Adrenal gland (tissue), 12 donors: ENCODE data around the gene ARHGEF4. TPM values are rescaled to one million over a fixed set of nuclear protein-coding genes. Genes with fewer than 3 reads are reported as not detected.

ENCODE experiments used
- DNase-seq, 7 donors: peaks; one replicate each; pipeline ENCODE4 v3.0.0-alpha.2; 2019 to 2020
- H3K27ac ChIP-seq, 5 donors: fragments of 200-600 bp; sonication (generic) in 4 of 5; 1 replicate in 3 of 5; 2 replicates in 2 of 5; pipeline versions ENCODE4 v1.5.1 to v1.8.0; 2016 to 2020; ENCODE audit warnings: mild to moderate bottlenecking in 1 of 5
- H3K27me3 ChIP-seq: fragments of 200-600 bp; 2 replicates; pipeline ENCODE4 v1.8.0; 2021
- H3K36me3 ChIP-seq, 2 donors: fragments of 200-600 bp; replicated peaks in 1 of 2; 1 replicate in 1 of 2; 2 replicates in 1 of 2; pipeline versions ENCODE4 v1.5.1 to v1.8.0; 2018 to 2022
- H3K4me1 ChIP-seq, 2 donors: fragments of 200-600 bp; replicated peaks in 1 of 2; 1 replicate in 1 of 2; 2 replicates in 1 of 2; pipeline versions ENCODE4 v1.5.1 to v1.8.0; 2018 to 2021
- H3K4me3 ChIP-seq, 4 donors: fragments of 200-600 bp; sonication (generic) in 3 of 4; one replicate each; pipeline ENCODE4 v1.5.1; 2016 to 2018
- H3K9me3 ChIP-seq, 3 donors: fragments of 200-600 bp; sonication (generic) in 1 of 3; replicated peaks in 1 of 3; 1 replicate in 2 of 3; 2 replicates in 1 of 3; pipeline versions ENCODE4 v1.5.1 to v1.8.0; 2016 to 2021
- POLR2A ChIP-seq, 2 donors: fragments of 450-650 bp; IDR thresholded peaks; one replicate each; pipeline ENCODE4 v1.6.1; 2017; ENCODE audit warnings: antibody characterized with exemption in 2 of 2, mild to moderate bottlenecking in 2 of 2, moderate library complexity in 1 of 2
- WGBS, 4 donors: extraction: QIAGEN DNeasy Blood & Tissue Kit in 2 of 4; methylation state at CpG; one replicate each; pipeline versions ENCODE4 v1.1.5 to v1.1.7; 2013 to 2017; 5-methylcytosine and 5-hydroxymethylcytosine counted together
- intact Hi-C, 2 donors: fragments of 100-400 bp; cut with DNase I; formaldehyde crosslinking; loops; one replicate each; pipeline versions ENCODE4 v1.14.1 to v1.15.0; 2022 to 2023
- polyA plus RNA-seq, 3 donors: library from polyadenylated mRNA; stranded (reverse); fragments of 200-250 nt in 2 of 3; fragments of 350-450 nt in 1 of 3; fragmentation: Illumina TruSeq in 1 of 3; extraction: RNeasy Lipid Tissue Mini Kit (QIAGEN cat#74804) in 1 of 3; gene quantifications; one replicate each; pipeline ENCODE4 v1.2.3, GENCODE V29; 2013 to 2014
- total RNA-seq, 9 donors: library from RNA; depleted of rRNA in 4 of 9; stranded (reverse); fragments of >200 nt in 4 of 9; fragments of 120-200 nt in 1 of 9; fragmentation: NEBNext Ultra II Directional in 1 of 9; extraction: Animal tissue kit (Norgen Biotek cat#: 25700) in 1 of 9; gene quantifications; one replicate each; pipeline versions ENCODE4 v1.1.0 to v1.2.4, GENCODE V29; 2013 to 2023
- TF ChIP-seq, protein P1 (sequence below), 6 experiments: fragments of 450-650 bp in 4 of 6; fragments of 200-600 bp in 2 of 6; sonication (generic) in 1 of 6; IDR thresholded peaks; 1 replicate in 5 of 6; 2 replicates in 1 of 6; pipeline versions ENCODE4 v1.5.1 to v1.8.0; 2016 to 2021; ENCODE audit warnings: antibody characterized with exemption in 6 of 6, mild to moderate bottlenecking in 2 of 6, moderate library complexity in 1 of 6
- donor health status: healthy with polysubstance abuse.
- donor health status: Bipolar disorder and iron deficiency.
- donor health status: DM: yes; HTN: yes; CAD: no.
- donor health status: DM: no; HTN: no; CAD: no.
- donor health status: DM: no; HTN: no; CAD: no.
- donor health status: DM: yes; HTN: yes; CAD: no.

Gene ARHGEF4
- total and polyA plus RNA-seq, 12 donors, result 0.97 to 40.4 (median 5.1) TPM

DNA sequence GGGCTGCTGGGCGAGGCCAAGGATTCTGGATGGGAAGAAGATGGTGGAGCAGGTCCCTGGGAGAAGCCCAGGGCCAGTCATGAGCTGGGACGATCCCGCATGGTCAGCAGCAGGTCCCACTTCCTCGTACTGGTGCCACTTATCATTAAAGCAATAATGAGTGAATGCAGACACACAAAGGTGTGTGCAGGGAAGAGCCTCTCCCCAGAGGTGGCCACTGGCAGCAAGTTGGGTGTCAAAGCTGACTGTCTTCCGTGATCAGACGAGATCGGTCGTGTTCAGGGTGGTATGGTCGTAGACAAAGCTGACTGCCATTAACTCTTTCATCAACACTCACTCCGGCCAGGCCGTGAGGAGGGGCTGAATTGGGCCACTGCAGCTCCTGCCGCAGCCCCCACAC lies 10.3 kb upstream of the ARHGEF4 start:
- H3K27ac ChIP-seq, result no peak overlapping the region
- no peak overlapping the region for H3K4me3 ChIP-seq
- no peak for TF ChIP-seq POLR2A (IDR thresholded peaks at IDR 0.05)
- TF ChIP-seq, protein P1, sequence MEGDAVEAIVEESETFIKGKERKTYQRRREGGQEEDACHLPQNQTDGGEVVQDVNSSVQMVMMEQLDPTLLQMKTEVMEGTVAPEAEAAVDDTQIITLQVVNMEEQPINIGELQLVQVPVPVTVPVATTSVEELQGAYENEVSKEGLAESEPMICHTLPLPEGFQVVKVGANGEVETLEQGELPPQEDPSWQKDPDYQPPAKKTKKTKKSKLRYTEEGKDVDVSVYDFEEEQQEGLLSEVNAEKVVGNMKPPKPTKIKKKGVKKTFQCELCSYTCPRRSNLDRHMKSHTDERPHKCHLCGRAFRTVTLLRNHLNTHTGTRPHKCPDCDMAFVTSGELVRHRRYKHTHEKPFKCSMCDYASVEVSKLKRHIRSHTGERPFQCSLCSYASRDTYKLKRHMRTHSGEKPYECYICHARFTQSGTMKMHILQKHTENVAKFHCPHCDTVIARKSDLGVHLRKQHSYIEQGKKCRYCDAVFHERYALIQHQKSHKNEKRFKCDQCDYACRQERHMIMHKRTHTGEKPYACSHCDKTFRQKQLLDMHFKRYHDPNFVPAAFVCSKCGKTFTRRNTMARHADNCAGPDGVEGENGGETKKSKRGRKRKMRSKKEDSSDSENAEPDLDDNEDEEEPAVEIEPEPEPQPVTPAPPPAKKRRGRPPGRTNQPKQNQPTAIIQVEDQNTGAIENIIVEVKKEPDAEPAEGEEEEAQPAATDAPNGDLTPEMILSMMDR (IDR thresholded peaks at IDR 0.05), result no peak
- H3K27me3 ChIP-seq, result no peaks in the 10 kb centered on the region
- no peak for DNase-seq
- WGBS, 4 donors, result 75 to 87% (median 85%) methylated on average over 8 to 12 of the region's 12 CpGs
- H3K9me3 ChIP-seq, result no peaks in the 10 kb centered on the region
- H3K4me1 ChIP-seq, result no peaks in the 10 kb centered on the region
- intact Hi-C loops, result no loop called here
- no peaks in the 10 kb centered on the region for H3K36me3 ChIP-seq

DNA sequence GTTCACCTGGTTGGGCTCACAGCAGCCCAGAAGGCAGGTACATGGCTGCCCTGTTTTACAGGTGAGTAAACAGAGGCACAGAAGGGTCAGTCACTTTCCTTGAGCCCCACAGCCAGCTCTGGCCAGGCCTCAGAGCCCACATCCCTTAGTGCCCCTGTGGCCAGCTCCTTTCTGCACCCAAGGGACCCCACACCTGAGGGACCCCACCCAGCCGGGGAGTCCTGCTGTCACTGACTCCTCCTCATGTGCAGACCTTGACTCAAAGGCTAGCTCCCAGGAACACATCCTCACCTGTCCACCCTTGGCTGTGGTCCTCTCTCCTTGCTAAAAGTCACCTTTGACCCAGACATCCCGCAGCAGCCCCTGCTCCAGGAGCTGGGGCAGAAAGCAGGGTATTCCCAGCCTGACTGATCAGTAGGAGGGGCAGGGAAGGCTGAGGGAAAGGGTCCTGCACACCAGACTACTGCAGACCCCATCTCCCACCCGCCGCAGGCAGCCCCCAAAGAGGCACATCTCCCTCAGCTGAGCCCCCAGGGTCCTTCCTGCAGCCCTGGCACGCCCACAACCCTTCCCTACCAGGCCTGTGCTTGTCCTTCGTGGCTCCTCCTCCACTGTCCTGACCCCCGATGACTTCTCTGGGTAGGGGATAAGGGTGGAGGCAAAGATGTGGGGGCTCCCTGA lies 9.8 kb upstream of the ARHGEF4 start:
- H3K27ac ChIP-seq, result no peak overlapping the region
- no peaks in the 10 kb centered on the region for H3K36me3 ChIP-seq
- intact Hi-C loops, result no loop called here
- no peak overlapping the region for H3K4me3 ChIP-seq
- H3K4me1 ChIP-seq, result no peaks in the 10 kb centered on the region
- WGBS, 4 donors, result 73 to 78% (median 76%) methylated on average over 5 to 7 of the region's 7 CpGs
- no peak for DNase-seq
- H3K27me3 ChIP-seq, result no peaks in the 10 kb centered on the region
- no peaks in the 10 kb centered on the region for H3K9me3 ChIP-seq
- TF ChIP-seq, protein P1 (IDR thresholded peaks at IDR 0.05), result no peak
- TF ChIP-seq POLR2A (IDR thresholded peaks at IDR 0.05), result no peak

DNA sequence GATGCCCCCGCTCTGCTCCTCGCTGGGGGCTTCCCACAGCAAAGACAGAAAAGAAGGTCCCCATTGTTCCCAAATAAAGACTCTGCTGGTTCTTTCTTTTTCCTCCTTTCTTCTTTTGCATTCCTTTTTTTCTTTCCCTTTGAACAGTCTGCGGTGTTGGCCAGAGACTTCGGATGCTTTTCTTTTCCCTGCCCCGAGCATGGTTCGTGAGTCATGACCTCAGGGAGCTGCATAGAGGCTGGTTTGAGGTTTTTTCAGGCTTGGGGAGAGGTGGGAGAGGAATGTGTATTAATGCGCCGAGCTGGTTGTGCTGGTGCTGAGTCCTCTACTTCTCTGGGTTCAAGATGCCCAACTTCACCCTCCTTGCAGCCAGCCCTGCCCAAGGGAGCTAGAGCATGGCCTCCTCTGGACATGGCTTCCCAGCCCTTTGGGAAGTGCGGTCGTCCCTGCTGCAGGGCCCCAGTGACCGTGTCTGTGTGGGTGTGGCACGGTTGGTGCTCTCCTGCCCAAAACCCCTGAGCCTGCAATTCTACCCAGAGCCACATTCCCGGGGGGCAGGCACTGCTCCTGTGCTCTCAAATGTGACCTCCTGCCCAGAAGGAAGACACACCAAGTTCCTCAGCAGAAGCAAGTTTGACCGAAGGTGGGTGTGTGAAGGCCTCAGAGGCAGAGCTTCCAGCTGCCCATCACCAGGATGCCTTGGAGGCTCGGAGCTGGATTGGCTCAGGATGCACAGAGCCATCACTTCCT lies 9.0 kb upstream of the ARHGEF4 start:
- intact Hi-C loops, result no loop called here
- no peak for TF ChIP-seq POLR2A (IDR thresholded peaks at IDR 0.05)
- TF ChIP-seq, protein P1 (IDR thresholded peaks at IDR 0.05), result no peak
- WGBS, 4 donors, result 77 to 92% (median 83%) methylated on average over 11 to 15 of the region's 15 CpGs
- no peak for DNase-seq
- no peaks in the 10 kb centered on the region for H3K27me3 ChIP-seq
- H3K9me3 ChIP-seq, result no peaks in the 10 kb centered on the region
- no peaks in the 10 kb centered on the region for H3K4me1 ChIP-seq
- no peaks in the 10 kb centered on the region for H3K36me3 ChIP-seq
- no peak overlapping the region for H3K4me3 ChIP-seq
- H3K27ac ChIP-seq, result no peak overlapping the region

DNA sequence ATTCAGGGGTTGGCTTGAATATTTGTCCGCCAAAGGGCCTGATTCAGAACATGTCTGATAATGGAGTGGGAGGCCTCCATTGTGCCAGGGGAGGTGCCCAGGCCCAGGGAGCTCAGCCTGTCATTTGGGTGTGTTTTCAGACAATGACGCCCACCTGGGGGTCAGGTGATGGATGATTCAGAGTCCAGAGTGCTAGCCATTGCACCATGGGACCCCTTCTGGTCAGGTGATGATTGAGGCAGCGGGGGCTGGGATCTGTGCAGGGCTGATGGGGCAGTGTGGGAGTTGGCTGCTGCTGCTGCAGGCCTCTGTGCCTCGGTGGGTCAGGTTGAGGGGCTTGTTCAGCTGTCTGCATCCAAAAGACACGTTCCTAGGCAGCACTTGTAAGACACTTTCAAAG lies 8.3 kb upstream of the ARHGEF4 start:
- no peaks in the 10 kb centered on the region for H3K9me3 ChIP-seq
- DNase-seq, result no peak
- no peaks in the 10 kb centered on the region for H3K4me1 ChIP-seq
- H3K36me3 ChIP-seq, result no peaks in the 10 kb centered on the region
- TF ChIP-seq, protein P1 (IDR thresholded peaks at IDR 0.05), result no peak
- TF ChIP-seq POLR2A (IDR thresholded peaks at IDR 0.05), result no peak
- intact Hi-C loops, result no loop called here
- H3K27me3 ChIP-seq, result no peaks in the 10 kb centered on the region
- no peak overlapping the region for H3K27ac ChIP-seq
- 76 to 86% (median 84%) methylated on average over 1 to 5 of the region's 5 CpGs for WGBS, 4 donors
- no peak overlapping the region for H3K4me3 ChIP-seq
